ENCODE data around the gene ACSF3.

The ACSF3 gene

GRCh38 chr16:89145406-89146161 lies 51.9 kb downstream of the ACSF3 start:
- DNase-seq (ENCODE audit: low read depth in 2 of 2): no peak

DNA sequence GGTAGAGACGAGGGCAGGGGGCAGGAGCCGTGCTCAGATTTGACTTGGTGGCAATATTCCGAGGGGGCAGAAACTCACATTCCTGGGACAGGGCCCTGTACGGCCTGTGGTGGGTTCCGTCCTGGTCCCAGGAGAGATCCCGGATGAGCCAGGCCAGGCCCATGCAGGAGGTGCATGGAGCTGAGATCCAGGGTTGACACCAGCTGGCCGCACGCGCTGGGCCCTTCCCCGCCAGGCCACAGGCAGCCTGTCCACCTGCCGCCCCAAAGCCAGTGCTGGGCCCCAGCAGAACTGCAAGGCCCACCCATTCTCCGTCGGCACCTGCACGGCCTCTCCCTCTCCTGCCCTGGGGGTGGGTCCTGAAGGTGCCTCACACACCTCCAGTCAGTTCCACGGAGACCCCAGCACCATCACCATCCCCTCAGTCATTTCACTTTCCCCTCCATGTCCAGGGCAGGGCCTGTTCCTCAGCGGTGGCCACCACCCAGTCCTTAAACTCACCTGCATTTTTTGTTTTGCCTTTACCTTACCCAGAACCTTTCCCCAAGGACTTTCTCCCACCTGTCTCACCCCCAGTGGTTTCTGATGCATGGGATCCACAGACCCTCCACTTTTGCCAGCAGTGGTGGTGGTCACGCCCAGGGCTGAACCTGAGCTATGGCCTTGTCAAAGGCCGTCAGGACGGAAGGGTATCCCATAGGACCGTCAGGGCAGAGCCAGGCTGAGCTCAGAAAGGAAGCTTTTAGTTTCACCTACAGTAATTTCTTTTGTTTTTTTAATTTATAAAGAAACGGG lies 52.8 kb downstream of the ACSF3 start:
- DNase-seq (ENCODE audit: low read depth in 2 of 2): no peak

DNA sequence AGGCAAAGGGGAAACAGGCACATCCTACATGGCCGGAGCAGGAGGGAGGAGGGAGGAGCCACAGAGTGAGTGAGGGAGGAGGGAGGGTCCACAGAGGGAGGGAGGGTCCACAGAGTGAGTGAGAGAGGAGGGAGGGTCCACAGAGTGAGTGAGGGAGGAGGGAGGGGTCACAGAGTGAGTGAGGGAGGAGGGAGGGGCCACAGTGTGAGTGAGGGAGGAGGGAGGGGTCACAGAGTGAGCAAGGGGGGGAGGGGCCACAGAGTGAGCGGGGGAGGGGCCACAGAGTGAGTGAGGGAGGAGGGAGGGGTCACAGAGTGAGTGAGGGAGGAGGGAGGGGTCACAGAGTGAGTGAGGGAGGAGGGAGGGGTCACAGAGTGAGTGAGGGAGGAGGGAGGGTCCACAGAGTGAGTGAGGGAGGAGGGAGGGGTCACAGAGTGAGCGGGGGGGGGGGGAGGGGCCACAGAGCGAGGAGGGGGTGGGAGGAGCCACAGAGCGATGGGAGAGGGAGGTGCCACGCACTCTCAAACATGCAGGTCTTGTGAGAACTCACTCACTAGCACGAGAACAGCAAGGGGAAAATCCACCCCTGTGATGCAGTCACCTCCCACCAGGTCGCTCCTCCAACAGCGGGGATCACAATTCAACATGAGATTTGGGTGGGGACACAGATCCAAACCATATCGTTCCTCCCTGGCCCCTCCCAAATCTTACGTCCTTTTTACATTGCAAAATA lies 53.6 kb downstream of the ACSF3 start:
- no peak for DNase-seq (ENCODE audit: low read depth in 2 of 2)

- DNase-seq (ENCODE audit: low read depth in 2 of 2): no peak
These were observed 55.7 kb downstream of the ACSF3 start for GRCh38 chr16:89149386-89149785.

- no peak for DNase-seq (ENCODE audit: low read depth in 2 of 2)
These were observed 56.6 kb downstream of the ACSF3 start for GRCh38 chr16:89150090-89150835.

- DNase-seq (ENCODE audit: low read depth in 2 of 2): no peak
These were observed 57.3 kb downstream of the ACSF3 start for GRCh38 chr16:89150981-89151380.

DNA sequence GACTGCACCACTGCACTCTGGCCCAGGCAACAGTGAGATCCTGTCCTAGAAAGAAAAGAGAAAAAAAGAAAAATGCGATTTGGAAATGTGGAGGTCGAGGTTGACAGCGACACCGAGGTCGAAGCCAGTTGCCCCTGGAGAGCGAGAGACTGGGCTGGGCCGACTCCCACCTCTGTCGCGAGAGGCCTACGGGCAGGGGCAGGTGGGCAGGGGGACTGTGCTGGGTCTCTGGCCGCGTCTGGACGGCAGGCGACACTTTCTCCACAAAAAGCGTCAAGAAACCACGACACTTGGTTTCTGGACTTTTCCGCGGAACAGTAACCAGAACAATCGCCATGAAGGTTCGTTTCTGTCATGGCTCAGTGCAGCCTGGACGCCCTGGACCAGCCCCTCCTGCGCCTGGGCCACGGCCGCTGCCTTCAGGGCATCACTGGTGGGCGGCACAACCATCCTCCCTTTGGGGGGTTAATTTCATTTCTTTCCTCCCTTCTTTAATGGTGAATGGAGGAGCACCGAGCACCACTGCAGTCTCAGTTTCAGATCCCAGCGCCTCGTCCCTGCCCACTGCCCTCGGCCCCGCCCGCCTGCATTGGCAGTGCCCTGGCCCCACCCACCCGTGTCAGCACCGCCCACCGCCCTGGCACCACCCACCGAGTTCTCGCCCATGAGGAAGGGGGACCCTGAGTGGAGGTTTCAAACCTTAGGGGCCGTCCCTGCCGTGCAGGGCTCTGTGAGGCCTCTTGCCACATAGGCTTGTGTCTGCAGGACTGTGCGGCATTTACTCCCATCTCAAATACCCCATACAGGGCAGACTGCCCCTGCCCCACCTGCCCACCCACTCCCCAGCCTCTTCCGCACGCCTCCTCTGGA lies 59.4 kb downstream of the ACSF3 start:
- DNase-seq (ENCODE audit: low read depth in 2 of 2): no peak

DNA sequence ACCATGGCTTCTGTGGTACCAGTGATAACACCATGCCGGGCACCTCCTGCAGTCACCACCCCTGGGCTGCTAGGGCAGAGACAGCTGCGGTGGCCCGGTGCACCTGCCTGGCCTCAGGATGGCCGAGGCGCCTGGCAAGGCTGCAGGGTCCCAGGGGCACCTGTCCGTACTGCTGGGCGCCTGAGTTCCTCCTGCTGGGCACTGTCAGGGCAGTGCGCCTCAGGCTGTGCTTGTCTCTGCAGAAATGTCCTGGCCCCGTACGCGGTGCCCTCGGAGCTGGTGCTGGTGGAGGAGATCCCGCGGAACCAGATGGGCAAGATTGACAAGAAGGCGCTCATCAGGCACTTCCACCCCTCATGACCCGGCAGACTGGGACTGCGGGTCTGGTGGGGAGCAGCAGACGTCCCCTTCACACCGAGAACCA lies 60.2 kb downstream of the ACSF3 start:
- DNase-seq (ENCODE audit: low read depth in 2 of 2): no peak

DNA sequence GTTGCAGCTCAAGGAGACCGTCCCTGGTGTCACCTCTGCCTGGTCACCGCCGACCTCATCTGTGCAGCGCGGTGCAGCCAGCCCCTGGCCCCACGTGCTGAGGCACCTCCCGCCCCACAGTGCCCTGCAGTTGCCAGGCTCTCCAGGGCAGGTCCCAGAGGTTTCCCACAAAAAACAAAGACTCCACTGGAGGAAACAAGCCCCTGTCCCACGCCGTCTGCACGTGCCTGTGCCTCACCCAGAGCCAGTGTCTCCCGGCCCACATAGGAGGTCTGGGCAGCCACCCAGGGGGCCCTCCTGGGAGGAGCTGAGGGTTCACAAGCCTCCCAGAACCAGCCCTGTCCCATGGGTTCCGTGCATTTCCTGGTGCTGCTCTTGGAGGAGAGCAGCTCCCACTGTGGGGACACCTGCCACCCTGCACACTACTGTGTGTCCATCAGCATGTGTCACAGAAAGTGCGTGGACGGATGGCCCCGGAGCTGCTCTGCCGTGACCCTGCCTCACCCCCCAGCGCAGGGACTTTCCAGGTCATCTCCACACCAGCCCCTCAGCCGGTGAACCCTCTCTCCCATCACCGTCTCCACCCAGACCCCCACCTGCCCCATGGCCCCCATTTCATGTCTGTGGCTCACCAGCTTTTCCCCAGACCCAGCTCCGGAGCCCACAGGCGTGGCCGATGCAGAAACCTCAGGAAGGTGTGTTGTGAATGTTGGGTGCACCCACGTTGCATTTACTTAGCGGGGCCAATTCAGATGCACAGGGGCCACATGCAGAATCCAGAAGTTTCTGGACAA lies 60.9 kb downstream of the ACSF3 start:
- DNase-seq (ENCODE audit: low read depth in 2 of 2): no peak

DNA sequence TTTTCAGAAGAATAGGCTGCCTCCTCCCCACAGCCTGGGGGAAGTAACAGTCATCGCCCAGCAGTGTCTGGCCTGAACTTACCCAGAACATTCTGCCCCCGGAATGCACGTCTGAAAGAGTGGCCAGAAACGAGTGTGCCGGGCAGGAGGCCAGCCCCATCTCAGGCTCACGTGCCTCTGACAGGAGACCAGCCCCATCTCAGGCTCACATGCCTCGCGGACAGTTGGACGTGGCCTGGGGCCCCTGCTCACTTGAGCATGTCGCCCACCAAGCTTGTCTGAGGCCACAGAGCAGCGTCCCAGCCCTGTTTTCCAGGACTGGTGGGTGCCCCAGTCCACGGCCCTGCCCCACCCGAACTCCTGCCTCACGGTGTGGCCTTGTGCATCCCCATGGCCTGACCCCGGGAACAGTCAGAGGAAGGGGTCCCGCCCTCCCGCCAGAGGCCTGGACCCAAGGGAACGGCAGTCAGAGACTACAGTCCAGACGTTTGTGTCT lies 61.6 kb downstream of the ACSF3 start:
- no peak for DNase-seq (ENCODE audit: low read depth in 2 of 2)

DNA sequence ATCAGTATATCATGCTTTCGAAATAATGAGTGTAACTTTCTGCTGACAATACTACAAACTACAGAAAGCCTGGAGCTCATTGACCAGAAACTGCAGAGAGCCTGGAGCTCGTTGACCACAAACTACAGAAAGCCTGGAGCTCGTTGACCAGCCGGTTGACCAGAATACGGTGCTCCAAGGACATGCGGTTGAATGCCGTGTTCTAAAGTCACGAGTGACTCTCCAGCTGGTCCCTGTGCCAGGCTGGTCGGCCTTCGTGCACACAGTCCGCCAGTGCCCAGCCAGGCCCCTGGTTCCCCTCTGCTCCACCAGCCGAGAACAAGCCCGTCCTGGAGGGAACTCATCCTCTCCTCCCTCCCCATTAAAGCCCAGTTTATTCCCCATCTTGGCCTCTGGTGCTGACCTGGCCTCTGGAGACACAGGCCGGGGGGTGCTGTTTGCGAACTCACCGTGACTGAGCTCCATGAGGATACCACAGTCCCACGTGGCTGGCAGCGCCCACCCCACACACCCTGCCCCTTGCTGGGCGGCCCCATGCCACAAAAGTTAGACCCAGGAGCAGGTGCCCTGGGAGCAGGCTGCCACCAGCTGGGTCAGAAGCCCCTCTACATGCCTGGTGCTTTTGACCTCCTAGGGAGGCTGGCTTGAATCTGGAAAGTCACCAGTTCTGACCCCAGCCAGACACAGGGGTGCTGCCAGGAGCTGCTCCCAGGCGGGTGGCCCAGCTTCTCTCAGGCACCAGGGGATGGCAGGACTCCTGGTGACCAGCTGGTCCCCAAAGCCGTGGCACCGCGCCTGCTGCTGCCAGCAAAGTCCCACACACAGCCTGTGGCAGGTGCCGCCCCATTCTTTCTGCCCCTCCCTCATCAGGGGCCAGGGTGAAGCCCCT lies 62.4 kb downstream of the ACSF3 start:
- no peak for DNase-seq (ENCODE audit: low read depth in 2 of 2)

GRCh38 chr16:89156740-89157645 lies 63.3 kb downstream of the ACSF3 start:
- DNase-seq (ENCODE audit: low read depth in 2 of 2): no peak

GRCh38 chr16:89157778-89158177 lies 64.1 kb downstream of the ACSF3 start:
- DNase-seq (ENCODE audit: low read depth in 2 of 2): no peak

DNA sequence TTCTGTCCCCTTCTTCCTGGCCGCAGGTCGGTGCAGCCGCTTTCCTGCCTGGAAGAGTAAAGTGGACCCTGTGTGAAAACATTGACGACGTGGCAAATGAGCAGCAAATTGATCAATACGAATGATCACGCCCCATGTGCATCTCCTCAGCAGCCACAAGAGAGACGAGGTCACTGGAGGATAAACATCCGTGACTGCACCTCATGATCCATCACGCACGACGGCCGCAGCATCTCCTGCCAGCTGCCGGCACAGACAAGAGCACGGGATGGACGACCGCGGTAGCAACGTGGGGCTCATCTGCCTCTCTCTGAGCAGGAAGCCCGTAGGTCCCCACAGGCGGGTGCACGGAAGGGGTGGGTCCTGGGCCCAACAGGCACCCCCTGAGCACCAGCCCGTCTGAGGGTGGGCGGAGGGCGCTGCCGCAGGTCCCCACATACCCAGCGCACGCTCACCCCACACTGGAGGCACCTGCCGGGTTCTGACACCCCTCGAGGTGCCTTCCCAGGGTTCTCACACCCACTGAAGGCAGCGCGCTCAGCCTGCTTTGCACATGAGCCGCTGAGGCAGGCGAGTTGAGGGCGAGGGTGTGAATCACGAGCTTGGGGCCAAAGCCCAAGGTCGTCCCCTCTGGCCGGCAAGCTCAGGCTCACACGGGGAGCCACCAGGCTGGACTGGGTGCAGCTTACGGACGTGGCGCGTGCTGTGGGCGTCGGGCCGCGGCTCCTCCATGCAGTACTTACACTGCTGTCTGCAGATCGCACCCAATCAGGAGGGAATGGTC lies 65.6 kb downstream of the ACSF3 start:
- no peak for DNase-seq (ENCODE audit: low read depth in 2 of 2)

GRCh38 chr16:89159850-89160354 lies 66.2 kb downstream of the ACSF3 start:
- no peak for DNase-seq (ENCODE audit: low read depth in 2 of 2)

DNA sequence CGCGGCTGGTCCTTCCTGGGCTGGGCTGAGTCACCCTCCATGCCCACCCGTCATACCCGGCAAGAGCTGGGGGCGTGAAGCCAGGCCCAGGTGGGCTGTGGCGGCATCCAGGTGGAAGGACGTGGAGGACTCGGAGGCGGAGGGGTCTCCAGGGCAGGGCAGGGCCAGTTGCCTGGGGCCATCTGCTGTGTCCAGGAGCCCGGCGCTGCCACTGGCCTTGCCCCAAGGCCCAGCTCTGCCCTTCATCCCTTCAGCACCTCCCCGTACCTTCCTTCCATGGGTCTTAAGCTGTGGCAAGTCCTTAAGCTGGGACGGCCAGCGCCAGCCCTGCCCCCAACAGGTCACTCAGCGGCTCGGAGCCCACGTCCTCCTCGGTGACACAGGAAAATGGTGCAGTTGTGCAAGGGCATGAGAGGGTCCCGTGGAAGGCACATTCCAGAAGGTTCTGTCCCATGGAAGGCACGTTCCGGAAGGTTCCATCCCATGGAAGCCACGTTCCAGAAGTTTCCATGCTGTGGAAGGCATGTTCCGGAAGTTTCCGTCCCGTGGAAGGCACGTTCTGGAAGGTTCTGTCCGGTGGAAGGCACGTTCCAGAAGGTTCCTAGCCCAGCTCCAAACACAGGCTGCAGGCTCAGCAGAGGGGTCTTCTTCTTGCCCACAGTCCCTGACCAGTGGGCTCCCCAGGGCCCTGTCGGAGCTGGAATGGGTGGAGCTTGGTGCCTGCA lies 67.5 kb downstream of the ACSF3 start:
- DNase-seq (ENCODE audit: low read depth in 2 of 2): no peak
